ENCODE results near the gene LMO4.

The LMO4 gene

DNA sequence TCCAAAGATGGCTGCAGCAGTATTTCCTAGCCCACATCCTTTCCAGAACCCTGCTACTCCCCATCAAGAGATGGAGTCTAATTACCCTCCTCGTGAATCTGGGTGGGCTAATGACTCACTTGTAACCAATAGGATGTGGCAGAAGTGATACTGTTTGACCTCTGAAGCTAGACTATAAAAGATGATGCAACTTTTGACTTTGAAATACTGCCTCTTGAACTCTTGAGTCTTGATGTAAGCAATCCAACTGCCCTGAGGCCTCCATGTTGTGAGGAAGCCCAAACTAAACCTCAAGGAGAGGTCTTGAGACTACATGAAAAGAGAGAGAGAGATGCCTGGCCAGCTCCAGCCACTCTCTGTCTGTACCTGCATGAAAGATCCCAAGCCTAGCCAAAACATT, 29.5 kb downstream of the LMO4 start:
- DNase-seq (ENCODE audit: low read depth in 2 of 2) = no peak

DNA sequence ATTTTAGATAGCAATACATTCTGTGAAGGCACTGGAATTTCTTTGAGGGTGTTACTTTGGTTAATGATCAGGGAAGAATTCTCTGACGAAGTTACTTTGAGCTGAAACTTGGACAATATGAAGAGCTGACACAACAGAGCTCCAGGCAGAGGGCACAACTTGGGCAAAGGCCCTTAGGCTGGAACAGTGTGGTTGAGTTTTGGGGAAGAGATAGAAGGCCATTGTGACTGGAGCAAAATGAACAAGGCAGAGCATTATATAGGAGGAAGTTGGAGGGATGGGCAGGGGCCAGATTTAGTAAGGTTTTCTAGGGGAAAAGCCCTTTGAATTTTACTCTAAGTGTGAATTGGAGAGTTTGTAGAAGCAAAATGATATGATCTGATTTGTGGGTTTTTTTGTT, 30.9 kb downstream of the LMO4 start:
- no peak for DNase-seq (ENCODE audit: low read depth in 2 of 2)

DNA sequence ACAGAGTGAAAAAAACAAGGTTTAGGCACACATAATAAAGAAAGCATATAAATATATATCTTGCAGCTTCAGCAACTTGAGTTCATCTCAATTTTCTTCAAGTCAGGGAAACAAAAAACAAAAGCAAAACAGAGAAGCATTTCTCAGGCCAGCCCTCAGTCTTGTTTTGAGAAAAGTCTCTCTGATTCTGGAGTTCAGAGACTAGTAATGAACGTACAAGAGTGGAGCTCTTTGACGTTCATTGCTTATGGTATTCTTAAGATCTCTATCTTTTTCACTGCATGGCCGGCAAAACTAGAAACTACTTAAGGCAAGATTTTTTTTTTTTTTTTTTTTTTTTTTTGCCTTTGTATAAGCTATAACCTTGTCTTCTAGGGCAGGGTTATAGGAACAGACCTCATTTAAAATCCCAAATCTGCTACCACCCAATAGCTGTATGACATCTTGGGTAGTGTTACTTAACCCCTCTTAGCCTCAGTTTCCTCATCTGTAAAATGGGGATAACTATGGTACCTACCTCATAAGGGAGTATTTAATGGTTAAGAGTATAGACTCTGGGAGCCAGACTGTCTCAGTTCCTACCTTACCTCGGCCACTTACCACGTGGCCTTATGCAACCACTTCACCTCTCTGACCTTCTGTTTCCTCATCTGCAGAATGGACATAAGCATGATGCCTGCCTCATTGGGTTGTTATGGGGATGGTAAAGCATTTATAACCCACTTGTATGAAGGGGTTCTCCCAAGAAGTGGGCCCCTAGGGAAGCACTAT, 33.6 kb downstream of the LMO4 start:
- DNase-seq (ENCODE audit: low read depth in 2 of 2) = no peak

DNA sequence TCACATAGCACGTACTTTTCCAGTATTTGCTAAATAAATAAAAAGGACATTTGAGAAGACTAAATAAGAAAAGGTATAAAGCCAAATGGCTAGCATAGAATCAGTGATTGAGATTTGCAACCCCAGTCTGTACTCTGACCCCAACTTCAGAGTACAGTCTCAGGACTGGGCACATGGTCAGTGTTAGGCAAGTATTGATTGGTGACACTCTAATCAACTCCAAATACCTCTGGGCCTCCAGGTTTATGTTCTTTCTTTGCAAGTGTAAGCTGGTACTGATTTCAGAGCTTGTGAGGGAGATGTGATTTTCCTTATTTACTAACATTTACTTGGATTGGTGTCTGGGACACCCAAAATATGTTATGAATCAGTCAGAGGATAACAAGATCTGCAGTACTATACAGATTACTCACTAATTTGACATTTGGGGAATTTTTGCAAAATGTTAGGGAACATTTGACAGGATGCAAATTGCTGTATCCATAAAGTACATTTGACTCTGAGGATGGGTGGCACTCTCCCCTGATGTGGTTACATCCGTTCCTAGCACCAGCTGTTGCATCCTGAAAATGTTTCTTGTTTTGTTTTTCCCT, 34.2 kb downstream of the LMO4 start:
- no peak for DNase-seq (ENCODE audit: low read depth in 2 of 2)

DNA sequence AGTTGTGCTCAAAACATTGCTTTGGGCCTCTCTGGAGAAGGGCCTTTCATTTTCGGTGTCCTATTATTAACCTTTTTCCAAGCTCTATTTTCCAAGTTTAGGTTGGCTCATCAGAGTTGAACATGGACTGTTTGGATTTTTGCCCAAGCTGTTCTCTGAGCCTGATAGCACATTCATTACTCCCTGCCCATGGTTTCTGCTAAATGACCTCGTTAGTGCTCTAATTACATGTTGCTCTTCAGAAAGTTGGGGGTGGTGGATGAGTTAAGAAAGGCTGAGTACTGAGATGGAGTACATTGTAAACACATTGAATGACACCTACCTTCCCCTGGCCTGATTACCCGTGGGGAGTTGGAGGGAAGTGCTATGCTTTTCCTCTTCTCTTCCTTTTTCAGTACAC, 38.9 kb downstream of the LMO4 start:
- no peak for DNase-seq (ENCODE audit: low read depth in 2 of 2)

DNA sequence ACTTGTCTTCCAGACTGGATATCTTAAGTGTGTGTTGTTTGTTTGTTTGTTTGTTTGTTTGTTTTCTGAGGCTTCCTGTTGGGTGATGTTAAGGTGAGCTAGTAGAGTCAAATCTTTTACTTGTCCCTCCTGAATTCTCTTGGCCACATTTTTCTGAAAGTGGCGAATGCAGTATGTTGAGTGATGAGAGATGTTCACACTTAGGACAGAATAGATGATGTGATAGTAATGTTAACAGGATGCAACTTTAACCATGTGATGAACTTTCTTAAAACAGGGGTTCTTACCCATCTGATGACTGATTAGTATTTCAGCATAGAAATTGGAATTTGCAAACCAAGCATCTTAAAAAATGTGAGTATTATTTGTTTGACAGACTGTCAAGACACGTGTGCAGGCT, 40.2 kb downstream of the LMO4 start:
- DNase-seq (ENCODE audit: low read depth in 2 of 2) = no peak

DNA sequence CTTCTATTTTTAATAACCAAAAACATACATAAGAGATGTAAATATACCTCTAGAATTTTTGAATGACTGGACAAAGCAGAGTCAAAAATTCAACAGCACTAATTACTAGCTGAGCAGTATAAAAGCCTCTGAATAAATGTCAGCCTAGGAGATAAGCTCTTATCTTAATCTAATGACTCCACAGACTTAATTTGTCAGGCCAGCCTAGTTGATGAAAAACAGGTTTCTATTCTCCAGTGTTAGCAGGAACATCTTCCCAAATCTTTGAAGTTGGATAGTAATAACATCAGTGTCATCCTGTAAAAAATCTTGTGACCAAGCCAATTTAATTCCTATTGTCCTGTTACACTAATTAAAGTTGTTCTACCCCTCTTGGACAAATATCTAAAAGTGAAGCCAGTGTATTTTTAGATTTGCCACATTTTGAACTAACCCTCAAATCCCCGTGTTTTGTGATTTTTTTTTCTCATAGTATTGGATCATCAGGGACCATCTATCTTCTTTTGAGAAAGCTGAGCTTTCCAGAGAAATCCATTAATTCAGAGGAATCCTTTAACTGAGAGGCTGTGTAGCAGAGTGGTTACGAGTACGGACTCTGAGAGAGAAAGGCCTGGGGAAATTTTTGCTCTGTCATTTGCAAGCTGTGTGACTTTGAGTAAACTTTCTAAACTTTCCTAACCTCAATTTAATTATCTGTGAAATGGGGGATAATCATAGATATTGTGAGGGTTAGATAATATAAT, 41.2 kb downstream of the LMO4 start:
- no peak for DNase-seq (ENCODE audit: low read depth in 2 of 2)

DNA sequence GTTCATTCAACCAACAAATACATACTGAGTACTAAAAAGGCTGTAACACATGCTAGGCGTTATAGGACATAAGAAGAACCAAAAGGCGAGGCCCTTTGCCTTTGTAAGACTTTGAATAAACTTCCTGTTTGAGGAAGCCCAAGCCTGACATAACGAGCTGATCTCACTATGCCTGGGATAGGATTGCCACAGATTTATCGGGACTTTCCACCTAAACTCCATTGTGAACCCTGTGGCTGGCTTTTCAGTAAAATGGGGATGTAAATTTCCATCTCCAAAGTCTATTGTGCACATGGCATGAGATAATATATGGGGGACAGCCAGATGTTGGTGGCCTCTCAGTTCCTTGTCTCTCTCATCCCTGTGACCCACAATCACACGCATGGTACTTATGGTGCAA, 41.9 kb downstream of the LMO4 start:
- DNase-seq (ENCODE audit: low read depth in 2 of 2) = no peak

DNA sequence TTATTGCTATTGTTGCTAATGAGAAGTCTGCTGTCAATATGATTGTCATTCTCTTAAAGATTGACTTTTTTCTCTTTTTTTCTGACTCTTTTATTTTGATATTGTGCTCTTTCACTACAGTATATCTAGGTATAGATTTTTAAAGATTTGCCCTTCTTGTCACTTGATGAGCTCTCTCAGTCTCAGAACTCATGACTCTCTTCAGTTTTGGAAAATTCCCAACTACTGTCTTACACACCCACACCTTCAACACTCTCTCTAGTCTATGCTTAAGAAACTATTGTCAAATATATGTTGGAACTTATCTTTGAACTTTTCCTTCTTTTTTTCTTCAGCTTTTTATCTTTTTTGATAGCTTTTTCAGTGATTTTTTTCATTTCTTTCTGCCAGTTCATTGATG, 50.6 kb downstream of the LMO4 start:
- no peak for DNase-seq (ENCODE audit: low read depth in 2 of 2)

DNA sequence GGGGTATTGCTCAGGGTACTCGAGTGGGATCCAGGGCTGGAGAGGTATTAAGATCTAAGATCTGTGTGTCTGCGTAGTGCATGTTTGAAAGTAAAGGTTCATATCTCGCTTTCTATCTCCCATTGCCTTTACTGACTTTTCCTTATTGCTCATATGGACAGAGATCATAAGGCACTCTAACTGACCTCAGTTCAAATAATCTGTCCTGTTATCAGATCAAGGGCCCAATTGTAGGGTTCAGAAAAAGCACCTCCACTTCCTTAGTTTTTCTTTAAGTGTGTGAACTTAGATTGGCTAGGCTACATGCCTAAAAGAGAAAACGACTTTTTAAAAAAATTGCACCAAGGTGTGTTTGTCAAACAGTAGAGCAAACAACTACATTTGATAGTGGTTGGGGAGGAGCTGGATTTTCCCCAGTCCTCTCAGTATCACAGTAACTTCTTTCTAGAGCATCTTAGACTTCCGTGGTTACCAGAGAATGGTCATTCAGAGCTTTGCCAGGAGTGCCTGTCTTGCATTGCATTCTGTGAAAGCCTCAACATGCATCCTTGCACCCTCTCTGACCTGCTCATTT, 57.6 kb downstream of the LMO4 start:
- no peak for DNase-seq (ENCODE audit: low read depth in 2 of 2)

DNA sequence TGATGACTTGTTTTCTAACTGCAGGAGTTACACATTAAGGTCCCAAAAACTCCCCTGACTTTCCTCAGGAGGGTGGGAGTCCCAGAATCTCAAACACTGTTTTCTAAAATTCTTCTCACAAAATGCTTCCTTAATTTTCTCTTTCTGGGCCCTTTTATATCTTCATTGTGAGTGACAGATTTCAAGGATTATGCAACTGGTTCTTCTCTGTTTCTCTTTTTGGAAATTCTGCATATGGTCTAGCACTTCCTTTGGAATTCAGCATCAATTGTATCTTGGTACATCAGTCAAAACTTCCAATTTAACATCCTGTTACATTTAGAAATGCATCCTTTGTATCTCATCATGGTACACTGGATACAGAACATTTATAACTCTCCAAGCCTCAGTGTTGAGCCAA, 59.7 kb downstream of the LMO4 start:
- DNase-seq (ENCODE audit: low read depth in 2 of 2) = no peak

DNA sequence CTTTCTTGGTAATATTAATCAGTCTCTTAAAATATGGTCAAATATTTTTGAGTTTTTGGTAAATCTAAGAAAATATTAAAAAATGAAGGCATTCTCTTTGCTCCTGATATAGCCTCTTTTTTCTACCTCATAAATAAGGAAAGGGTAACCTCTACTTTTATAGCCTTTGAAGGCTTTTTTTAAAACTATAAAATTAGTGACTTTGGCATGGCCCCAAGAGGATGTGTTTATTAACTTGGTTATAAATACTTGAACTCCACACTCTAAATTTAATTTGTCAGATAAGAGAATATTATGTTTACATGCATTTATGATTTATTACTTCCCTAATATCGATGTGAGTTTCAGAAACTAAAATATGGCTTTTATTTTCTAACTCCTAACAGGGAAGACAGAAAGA, 60.3 kb downstream of the LMO4 start:
- no peak for DNase-seq (ENCODE audit: low read depth in 2 of 2)

DNA sequence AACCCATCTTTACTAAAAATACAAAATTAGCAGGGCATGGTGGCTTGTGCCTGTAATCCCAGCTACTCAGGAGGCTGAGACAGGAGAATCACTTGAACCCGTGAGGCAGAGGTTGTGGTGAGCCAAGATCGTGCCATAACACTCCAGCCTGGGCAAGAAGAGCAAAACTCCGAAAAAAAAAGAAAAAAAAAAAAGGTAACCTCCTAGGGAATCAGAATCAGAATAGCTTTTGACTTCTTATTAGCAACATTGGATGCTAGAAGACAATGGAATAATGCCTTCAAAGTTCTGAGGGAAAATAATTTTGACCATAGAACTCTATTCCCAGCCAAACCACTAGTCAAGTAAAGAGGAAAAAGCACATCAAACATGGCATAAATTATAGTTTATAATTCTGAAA, 60.9 kb downstream of the LMO4 start:
- no peak for DNase-seq (ENCODE audit: low read depth in 2 of 2)

DNA sequence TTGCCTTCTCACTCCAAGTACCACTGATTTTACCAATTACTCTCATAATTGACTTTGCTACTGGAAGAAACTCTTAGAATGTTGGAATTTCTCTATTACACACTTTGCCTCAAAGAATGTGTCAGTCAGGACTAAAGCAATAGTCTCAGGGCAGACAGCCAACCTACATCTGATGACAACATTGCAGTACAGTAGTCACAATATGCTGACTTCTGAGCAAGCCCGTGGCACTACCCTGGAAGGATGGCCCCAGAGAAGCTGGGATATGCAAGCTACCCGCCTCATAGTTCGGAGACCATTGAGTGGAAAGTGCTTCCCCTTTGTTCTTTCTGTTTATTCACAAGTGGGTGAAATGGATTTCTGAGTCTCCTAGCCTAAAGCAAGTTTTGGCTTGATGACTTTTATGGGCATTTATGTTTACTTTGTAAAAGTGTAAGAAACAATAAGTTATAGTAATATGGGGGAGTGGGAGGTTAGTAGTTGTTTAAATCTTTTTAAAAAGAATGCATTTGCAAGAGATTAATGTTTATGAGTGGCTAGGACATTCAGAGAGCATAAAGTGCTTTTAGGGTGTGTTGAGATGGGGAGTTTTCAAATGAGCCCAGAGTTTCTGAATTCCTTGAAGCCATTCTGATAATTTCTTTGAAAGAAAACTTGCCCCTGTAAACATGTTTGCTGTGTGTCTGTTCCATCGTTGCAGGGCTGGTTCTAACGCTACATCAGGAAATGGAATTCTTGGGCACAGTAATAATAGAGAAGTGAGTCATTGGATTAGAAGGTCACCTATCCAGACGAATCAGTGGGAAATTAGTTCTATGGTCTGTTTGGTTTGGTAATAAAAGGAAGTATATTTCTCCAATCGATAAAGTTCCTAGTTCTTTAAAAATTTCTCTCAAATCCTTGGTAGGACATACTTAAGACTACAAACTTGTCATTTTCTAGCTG, 63.8 kb downstream of the LMO4 start:
- no peak for DNase-seq (ENCODE audit: low read depth in 2 of 2)

DNA sequence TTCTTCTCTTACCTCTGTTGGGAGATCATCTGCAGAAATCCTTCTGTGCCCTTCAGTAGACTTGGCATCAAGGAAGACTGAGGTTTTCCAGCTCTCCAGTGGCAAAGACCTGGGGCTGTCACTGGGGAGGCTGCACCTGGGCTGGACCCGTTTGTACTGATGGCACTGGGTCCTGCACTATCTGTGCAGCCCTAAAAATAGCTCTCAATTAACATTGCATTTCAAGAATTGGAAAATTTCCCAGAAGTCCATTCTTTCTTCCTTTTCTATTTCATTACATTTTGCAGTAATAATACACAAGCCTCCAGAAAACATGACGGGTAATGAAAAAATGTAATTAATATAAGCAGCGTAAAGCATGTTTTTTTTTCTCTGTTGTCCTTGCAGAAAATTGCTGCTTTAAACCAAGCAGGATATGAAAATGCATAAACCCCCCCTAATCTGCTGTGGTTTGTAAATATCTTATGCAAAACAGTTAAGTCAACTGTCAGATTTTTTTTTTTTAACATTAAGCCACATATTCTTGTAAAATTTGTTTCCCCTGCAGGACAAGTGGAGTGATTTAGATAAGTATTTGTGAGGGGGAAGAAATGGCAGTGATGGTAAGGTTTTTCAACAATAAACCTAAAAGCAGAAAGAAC, 64.9 kb downstream of the LMO4 start:
- no peak for DNase-seq (ENCODE audit: low read depth in 2 of 2)

DNA sequence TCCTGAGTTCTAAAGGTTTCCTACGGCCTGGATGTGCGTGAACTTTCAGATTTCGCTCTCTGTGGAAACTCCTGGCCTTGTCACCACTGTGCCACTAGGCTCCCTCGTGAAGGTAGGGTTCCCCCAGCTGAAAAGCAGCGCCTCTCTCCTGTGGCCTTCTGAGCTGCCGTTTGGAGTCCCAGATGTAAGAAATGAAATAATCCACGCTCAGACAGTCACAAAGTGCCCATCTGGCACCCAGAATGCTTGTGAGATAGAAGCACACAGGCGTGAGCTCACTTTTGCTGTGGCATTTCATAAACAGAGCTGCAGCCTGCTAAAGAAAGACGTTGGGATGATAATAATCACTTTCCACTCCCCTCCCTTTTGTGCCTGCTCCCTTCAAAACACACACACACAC, 65.8 kb downstream of the LMO4 start:
- DNase-seq (ENCODE audit: low read depth in 2 of 2) = no peak

DNA sequence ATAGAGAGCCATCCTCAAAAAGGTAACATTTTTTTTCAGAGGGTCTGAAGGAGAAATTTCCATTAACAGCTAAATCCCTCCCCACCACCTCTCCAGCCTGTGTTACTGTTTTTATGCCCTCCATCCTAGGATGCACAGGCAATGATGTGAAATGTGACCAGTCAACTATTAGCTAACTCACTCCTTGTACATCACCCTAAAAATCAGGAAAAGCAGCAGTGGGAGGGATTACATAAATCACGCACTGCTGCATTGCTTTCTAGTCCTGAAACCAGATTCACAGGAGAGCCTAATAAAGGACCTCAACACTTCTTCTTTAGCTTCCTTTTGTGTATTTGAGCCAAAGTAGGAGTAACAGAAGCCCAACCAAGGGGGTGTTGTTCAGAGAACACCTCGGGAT, 66.3 kb downstream of the LMO4 start:
- no peak for DNase-seq (ENCODE audit: low read depth in 2 of 2)
